Sigmoid colon (tissue), 7 donors: ENCODE data around the gene ACTR5. TPM values are rescaled to one million over a fixed set of nuclear protein-coding genes. Genes with fewer than 3 reads are reported as not detected.

Source experiments
- DNase-seq: peaks from one replicate; pipeline ENCODE4 v3.0.0-alpha.2; 2019
- H3K27ac ChIP-seq, 4 donors: fragments of 200-600 bp; sonication (generic); one replicate each; pipeline ENCODE4 v1.5.1; 2016 to 2019; ENCODE audit warnings: mild to moderate bottlenecking in 1 of 4
- H3K27me3 ChIP-seq, 3 donors: fragments of 200-600 bp; sonication (generic); one replicate each; pipeline ENCODE4 v1.5.1; 2019; ENCODE audit warnings: mild to moderate bottlenecking in 1 of 3
- H3K36me3 ChIP-seq, 4 donors: fragments of 200-600 bp; sonication (generic); one replicate each; pipeline ENCODE4 v1.5.1; 2016 to 2019
- H3K4me1 ChIP-seq, 4 donors: fragments of 200-600 bp; sonication (generic); one replicate each; pipeline ENCODE4 v1.5.1; 2017 to 2019
- H3K4me3 ChIP-seq, 4 donors: fragments of 200-600 bp; sonication (generic); one replicate each; pipeline ENCODE4 v1.5.1; 2017 to 2019; ENCODE audit warnings: mild to moderate bottlenecking in 2 of 4, moderate library complexity in 1 of 4
- H3K9me3 ChIP-seq, 4 donors: fragments of 200-600 bp in 3 of 4; sonication (generic) in 3 of 4; one replicate each; pipeline versions ENCODE4 v1.5.1 to v1.6.1; 2013 to 2019
- EP300 ChIP-seq, 4 donors: sonication (generic); formaldehyde crosslinking; IDR thresholded peaks; one replicate each; pipeline ENCODE4 v1.6.1; 2017; ENCODE audit warnings: antibody characterized with exemption in 4 of 4
- POLR2A ChIP-seq, 2 donors: fragments of 450-650 bp; IDR thresholded peaks; one replicate each; pipeline ENCODE4 v1.6.1; 2016; ENCODE audit warnings: antibody characterized with exemption in 2 of 2, mild to moderate bottlenecking in 2 of 2, moderate library complexity in 2 of 2
- POLR2AphosphoS5 ChIP-seq, 4 donors: sonication (generic); formaldehyde crosslinking; IDR thresholded peaks; one replicate each; pipeline ENCODE4 v1.6.1; 2017; ENCODE audit warnings: antibody characterized with exemption in 4 of 4
- whole genome bisulfite sequencing, 2 donors: extraction: QIAGEN DNeasy Blood & Tissue Kit; methylation state at CpG; one replicate each; pipeline ENCODE4 v1.1.7; 2013; 5-methylcytosine and 5-hydroxymethylcytosine counted together
- intact Hi-C: fragments of 100-400 bp; cut with DNase I; formaldehyde crosslinking; loops from one replicate; pipeline ENCODE4 v1.15.1; 2023
- polyA plus RNA-seq, 3 donors: library from polyadenylated mRNA; stranded (reverse); fragments of 200-250 nt; gene quantifications; one replicate each; pipeline ENCODE4 v1.2.3, GENCODE V29; 2013
- total RNA-seq, 4 donors: library from RNA; depleted of rRNA; stranded (reverse); fragments of >200 nt; gene quantifications; one replicate each; pipeline ENCODE4 v1.1.0, GENCODE V29; 2016
- TF ChIP-seq, protein P1 (sequence below), 4 experiments: fragments of 450-650 bp in 3 of 4; fragments of 200-600 bp in 1 of 4; IDR thresholded peaks; one replicate each; pipeline ENCODE4 v1.5.1; 2016 to 2019; ENCODE audit warnings: antibody characterized with exemption in 4 of 4, mild to moderate bottlenecking in 3 of 4, moderate library complexity in 2 of 4
- donor health status: healthy with polysubstance abuse.
- donor health status: Bipolar disorder and iron deficiency.
- donor health status: healthy.

ACTR5 gene
- total and polyA plus RNA-seq, 7 donors: 1.8 to 10.0 (median 6.4) TPM

DNA sequence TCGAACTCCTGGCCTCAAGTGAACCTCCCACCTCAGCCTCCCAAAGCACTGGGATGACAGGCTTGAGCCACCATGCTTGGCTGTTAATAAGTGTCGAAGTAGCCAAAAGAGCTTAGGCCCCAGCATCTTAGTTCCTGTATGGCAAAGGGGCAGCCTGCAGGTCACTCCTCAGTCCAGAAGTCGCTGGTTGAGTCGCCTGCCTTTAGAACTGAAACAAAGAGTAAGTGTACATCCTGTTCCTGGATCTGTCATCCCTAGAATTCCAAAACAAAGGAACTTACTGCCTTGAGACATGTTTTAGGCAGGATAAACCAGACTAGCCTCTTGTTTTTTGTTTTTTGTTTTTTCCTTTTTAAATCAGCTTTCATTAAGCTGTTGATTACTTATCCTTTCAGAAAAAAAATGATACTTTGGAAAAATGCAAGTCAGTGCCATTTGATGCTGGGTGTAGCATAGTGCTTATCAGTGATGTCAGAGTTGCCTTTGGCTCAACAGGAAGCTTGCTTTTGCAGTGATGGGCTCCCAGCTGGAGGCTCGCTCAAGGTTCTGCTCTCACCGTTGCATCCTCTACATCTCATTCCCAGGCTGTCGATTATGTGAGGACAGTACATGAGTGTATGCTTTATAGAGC, 9.0 kb downstream of the ACTR5 start:
- Histone ChIP-seq H3K9me3 (no peaks in the 10 kb centered on the region), H3K4me1 (no peaks in the 10 kb centered on the region), H3K4me3 (no peak overlapping the region), H3K27me3 (no peaks in the 10 kb centered on the region), H3K36me3 (peaks cover 28 to 99% (median 44%) of the 10 kb centered on the region in 4 donors), H3K27ac (no peak overlapping the region)
- 93 to 97% methylated on average over 7 of the region's 7 CpGs for WGBS, 2 donors
- no peak for DNase-seq
- intact Hi-C loops: loop anchor here (10.0 kb wide), 1 partner anchor 288 kb away; no protein-coding TSS in a partner anchor
- no peak for TF ChIP-seq EP300 (IDR thresholded peaks at IDR 0.05)
- TF ChIP-seq, protein P1, sequence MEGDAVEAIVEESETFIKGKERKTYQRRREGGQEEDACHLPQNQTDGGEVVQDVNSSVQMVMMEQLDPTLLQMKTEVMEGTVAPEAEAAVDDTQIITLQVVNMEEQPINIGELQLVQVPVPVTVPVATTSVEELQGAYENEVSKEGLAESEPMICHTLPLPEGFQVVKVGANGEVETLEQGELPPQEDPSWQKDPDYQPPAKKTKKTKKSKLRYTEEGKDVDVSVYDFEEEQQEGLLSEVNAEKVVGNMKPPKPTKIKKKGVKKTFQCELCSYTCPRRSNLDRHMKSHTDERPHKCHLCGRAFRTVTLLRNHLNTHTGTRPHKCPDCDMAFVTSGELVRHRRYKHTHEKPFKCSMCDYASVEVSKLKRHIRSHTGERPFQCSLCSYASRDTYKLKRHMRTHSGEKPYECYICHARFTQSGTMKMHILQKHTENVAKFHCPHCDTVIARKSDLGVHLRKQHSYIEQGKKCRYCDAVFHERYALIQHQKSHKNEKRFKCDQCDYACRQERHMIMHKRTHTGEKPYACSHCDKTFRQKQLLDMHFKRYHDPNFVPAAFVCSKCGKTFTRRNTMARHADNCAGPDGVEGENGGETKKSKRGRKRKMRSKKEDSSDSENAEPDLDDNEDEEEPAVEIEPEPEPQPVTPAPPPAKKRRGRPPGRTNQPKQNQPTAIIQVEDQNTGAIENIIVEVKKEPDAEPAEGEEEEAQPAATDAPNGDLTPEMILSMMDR (IDR thresholded peaks at IDR 0.05): no peak
- no peak for TF ChIP-seq POLR2AphosphoS5 (IDR thresholded peaks at IDR 0.05)
- TF ChIP-seq POLR2A (IDR thresholded peaks at IDR 0.05): no peak

DNA sequence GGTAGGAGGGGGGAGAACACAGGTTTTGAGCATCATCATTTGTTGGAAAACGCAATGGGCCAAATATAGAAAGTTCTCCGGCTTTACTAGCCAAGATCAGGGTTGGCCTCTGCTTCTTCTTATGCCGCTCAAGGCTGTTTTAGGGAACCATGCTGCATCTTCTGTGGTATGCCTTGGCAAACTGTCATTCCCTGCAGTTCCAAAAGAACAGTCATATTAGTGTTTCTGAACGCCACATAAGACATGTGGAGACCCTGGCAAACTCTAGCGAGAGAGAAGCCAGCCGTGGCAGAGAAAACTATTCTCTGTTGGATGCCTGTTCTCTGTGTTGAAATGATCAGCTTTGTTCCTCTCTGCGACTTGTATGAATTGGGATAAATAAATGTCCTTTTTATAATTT, 10.8 kb downstream of the ACTR5 start:
- H3K36me3 ChIP-seq: peaks cover 28 to 100% (median 50%) of the 10 kb centered on the region in 4 donors
- 96 to 97% methylated on average over 7 of the region's 7 CpGs for WGBS, 2 donors
- intact Hi-C loops: loop anchor here (10.0 kb wide), 1 partner anchor 286 kb away; no protein-coding TSS in a partner anchor

DNA sequence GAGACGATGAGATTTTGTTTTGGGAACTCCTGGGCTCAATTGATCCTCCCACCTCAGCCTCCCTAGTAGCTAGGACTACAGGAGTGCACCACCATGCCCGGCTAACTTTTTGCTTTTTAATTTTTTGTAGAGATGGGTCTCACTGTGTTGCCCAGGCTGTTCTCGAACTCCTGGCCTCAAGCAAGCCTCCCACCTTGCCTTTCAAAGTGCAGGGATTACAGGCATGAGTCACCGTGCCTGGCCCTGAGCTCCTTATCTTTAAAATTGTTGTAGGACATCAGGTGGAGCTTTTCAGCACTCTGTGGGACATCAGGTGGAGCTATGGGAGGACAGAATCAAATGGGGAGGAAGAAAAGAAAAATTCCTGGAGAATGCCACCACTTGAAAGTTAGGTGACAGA, 12.7 kb downstream of the ACTR5 start:
- Histone ChIP-seq H3K36me3 (peaks cover 16 to 100% (median 40%) of the 10 kb centered on the region in 4 donors), H3K27ac (no peak overlapping the region), H3K4me3 (no peak overlapping the region), H3K27me3 (no peaks in the 10 kb centered on the region), H3K9me3 (no peaks in the 10 kb centered on the region), H3K4me1 (no peaks in the 10 kb centered on the region)
- TF ChIP-seq POLR2AphosphoS5 (IDR thresholded peaks at IDR 0.05) (no peak), POLR2A (IDR thresholded peaks at IDR 0.05) (no peak), EP300 (IDR thresholded peaks at IDR 0.05) (no peak)
- intact Hi-C loops: no loop called here
- DNase-seq: no peak
- WGBS, 2 donors: 91 to 97% methylated on average over 4 of the region's 4 CpGs

More for the DNA sequence above, 10.8 kb downstream of the ACTR5 start:
- no peak for TF ChIP-seq POLR2A (IDR thresholded peaks at IDR 0.05)
- no peak for TF ChIP-seq POLR2AphosphoS5 (IDR thresholded peaks at IDR 0.05)
- no peaks in the 10 kb centered on the region for H3K9me3 ChIP-seq
- no peak overlapping the region for H3K4me3 ChIP-seq
- H3K27ac ChIP-seq: no peak overlapping the region
- no peaks in the 10 kb centered on the region for H3K27me3 ChIP-seq
- no peak for DNase-seq
- no peaks in the 10 kb centered on the region for H3K4me1 ChIP-seq

DNA sequence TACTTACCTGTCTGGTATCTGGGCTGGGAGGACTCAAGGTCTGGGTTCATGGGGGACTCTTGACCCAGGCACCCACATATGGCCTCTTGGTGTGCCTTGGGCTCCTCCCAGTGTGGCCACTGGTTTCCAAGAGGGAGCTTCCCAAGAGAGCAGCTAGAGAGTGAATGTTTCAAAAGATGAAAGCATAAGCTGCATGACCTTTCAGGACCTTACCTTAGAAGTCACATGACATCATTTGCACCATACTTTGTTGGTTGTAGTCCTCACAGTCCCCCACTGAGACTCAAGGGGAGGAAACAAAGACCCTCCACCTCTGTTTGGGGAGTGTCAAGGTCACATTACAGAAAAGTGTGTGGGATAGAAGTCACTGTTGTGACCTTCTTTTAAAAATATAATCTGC, 13.9 kb downstream of the ACTR5 start:
- Histone ChIP-seq H3K4me1 (no peaks in the 10 kb centered on the region), H3K36me3 (peaks cover 5 to 100% (median 28%) of the 10 kb centered on the region in 4 donors), H3K27ac (no peak overlapping the region), H3K9me3 (no peaks in the 10 kb centered on the region), H3K4me3 (no peak overlapping the region), H3K27me3 (no peaks in the 10 kb centered on the region)
- TF ChIP-seq POLR2A (IDR thresholded peaks at IDR 0.05) (no peak), EP300 (IDR thresholded peaks at IDR 0.05) (no peak), POLR2AphosphoS5 (IDR thresholded peaks at IDR 0.05) (no peak)
- TF ChIP-seq, protein P1 (IDR thresholded peaks at IDR 0.05): no peak
- intact Hi-C loops: no loop called here
- DNase-seq: no peak

DNA sequence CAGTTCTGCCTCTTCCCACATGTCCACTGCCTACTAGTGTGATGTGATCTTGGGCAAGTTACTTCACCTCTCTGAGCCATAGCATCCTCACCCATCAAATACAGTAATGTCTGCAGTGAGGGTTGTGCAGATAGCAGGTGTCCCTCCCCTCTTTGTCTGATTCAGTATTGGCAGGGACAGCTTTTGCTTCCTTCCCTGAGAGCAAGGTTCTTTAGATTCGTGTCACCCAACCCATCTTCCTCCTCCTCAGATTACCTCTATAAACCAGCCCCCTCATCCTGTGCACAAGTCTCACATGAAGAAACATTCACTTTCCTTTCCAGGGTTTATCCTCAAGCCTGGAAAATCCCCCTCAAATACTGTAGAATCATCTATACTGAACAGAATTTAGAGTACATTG, 15.4 kb downstream of the ACTR5 start:
- Histone ChIP-seq H3K36me3 (peaks cover 11 to 100% (median 31%) of the 10 kb centered on the region in 4 donors), H3K27me3 (no peaks in the 10 kb centered on the region), H3K4me3 (no peak overlapping the region), H3K4me1 (no peaks in the 10 kb centered on the region), H3K9me3 (no peaks in the 10 kb centered on the region), H3K27ac (no peak overlapping the region)
- 52 to 79% methylated on average over 1 of the region's 1 CpG for WGBS, 2 donors
- TF ChIP-seq EP300 (IDR thresholded peaks at IDR 0.05) (no peak), POLR2A (IDR thresholded peaks at IDR 0.05) (no peak), POLR2AphosphoS5 (IDR thresholded peaks at IDR 0.05) (no peak)
- TF ChIP-seq, protein P1 (IDR thresholded peaks at IDR 0.05): no peak
- intact Hi-C loops: no loop called here
- no peak for DNase-seq
